ENCODE measurements around the gene TUBGCP5.
"Not testable (repeated sequence)": the region's sequence is repeated elsewhere in the genome, so short reads cannot be mapped to it uniquely, and the experiment has no call there.

Gene TUBGCP5

DNA sequence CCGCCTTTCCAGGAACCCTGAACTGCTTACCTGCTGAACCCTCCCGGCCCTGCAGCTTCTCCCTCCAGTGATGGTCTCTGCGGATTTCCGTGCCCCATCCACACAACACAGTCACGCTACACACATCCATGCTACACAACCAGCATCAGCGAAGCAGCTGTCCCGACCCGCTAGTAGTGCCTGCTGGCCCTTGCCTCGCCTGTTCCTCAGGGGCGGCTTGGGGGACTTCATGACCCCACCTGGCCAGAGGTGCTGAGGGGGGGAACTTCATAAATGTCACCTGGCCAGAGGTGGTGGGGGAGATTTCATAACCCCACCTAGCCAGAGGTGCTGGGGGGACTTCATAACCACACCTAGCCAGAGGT, 530 bp upstream of the TUBGCP5 start:
- no peak for DNase-seq

DNA sequence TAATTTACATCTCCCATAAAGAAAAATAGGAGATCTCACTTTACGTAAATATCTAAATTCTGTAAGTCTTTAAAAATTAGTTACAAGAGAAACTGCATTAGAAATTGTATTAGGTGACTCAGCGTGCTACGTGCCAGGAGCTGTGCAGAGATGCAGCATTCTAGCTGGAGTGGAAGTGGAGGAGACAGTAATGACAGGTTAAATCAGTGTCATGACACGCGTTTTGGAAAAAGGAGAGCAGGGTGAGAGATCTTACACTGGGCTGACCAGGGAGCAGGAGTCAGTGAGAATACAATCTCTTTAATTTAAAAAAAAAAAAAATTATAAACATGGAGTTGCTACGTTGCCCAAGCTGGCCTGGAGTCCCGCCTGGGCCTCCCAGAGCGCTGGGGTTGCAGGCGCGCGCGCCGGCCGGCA, 635 bp downstream of the TUBGCP5 start:
- DNase-seq = peak; percentile 50

DNA sequence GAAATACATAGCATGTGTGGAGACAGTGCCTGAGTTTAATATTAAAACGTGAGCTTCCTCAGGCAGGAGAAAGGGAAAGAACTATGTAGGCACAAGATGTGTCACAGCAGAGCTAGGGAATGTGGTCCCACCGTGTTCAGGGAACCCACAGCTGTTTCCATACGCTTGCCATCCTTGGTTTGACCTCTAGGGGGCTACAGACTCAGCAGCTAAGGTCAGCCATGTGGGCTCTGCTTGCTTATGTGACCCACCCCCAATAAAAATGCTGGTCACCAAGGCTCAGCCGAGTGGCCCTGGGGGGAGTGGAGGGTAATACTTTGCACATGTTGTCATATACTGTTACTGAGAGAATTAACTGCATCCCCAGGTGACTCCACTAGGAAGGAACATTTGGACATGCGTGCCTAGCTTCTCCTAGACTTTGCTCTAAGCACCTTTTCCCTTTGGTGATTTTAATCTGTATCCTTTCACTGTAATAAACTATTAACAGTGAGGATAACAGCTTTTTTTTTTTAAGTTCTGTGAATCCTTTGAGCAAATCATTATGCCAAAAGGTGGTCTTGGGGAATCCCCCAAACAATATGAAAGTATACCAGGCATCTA, 3.3 kb downstream of the TUBGCP5 start:
- peak; percentile 75 for DNase-seq

DNA sequence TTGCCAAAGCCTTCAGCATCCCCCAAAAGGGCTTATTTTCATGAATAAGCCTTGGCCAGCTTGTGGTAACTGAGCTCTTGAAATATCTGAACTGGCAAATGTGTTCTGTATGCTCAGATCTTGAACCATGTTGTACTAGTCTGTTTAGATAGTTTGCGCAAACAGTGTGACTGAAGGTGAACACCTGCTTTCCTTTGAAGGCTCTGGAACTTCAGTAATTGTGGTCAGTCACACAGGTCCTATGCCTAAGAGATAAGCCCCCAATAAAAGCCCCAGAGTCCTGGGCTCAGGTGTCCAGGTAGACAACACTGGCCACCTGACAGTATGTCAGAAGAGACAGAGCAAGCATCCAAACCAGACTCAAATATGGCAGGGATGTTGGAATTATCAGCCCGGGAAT, 5.4 kb downstream of the TUBGCP5 start:
- no peak for DNase-seq

DNA sequence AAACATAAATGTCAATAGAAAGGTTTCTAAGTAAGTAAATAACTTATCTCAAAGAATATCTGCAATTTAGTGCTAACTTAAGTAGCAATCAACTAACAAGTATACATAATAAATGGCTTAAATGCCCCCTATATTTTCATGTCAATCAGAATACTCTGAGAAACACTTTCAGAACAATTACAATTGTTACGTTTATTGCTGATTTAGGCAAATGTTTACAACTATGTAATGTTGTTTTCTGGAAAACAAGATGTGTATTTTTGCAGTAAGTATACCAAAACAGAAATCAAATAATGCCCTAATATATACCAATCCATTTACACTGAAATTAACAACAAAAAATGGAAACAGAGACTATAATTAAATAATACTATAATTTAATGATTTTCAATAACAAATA, 13.2 kb downstream of the TUBGCP5 start:
- no peak for DNase-seq

DNA sequence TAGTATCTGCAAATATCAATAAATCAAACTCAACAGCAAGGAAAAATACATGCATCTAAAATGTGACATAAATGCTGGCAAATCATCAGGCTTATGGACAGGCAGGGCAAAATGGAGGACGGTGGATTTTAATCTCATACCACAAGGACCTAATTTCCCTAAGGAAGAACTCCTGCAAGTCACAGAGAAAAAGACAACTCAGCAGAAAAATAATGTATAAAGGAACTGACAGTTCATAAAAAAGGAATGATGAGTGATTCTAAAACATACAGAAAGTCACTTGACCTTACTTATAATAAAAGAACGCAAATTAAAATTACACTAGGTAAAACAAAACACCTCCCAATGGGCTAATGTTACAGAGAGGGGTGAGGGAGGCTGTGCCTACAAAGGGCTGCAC, 17.2 kb downstream of the TUBGCP5 start:
- no peak for DNase-seq

DNA sequence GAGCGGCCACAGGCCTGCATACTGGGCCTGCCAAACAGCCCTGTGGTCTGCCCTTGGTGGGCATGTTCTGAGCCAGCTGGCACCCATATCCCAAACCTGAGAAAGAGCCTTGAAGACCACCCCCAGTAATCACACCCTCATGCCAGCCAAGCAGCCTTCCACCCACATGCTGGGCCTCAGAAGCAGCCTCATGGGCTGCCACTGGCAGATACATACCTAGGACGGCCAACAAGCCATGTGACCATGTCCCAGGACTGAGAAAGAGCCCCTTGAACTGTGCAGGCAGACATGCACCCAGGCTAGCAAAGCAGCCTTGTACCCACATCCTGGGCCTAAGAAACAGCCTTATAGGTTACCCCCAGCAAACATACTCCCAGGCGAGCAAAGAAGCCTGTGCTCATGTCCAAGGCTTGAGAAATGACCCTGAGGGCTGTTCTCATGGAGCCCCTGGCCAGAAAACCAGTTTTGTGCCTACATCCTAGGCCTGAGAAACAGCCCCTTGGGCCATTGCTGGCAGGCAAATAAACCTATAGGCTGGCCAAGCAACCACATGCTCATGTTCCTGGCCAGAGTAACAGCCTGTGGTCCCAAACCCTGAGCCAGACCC, 24.9 kb downstream of the TUBGCP5 start:
- DNase-seq = no peak

DNA sequence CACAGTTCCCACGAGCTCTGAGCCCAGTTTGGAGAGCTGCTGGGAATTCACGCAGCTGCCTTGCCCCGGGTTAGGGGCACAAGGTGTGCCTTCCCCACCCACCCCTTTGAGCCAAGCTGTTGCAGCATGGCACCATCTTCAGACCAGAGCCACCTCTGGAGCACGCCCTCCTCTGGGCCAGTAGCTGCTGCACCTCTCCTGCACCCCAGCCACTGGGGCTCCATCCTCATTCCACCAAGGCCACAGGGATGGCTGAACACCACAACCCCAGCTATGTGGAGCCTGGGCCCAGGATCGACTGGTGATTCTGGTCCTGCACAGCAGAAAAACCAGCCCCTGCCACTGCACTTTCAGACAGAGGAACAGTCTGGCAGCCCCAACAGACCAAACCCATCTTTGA, 25.7 kb downstream of the TUBGCP5 start:
- DNase-seq = no peak

DNA sequence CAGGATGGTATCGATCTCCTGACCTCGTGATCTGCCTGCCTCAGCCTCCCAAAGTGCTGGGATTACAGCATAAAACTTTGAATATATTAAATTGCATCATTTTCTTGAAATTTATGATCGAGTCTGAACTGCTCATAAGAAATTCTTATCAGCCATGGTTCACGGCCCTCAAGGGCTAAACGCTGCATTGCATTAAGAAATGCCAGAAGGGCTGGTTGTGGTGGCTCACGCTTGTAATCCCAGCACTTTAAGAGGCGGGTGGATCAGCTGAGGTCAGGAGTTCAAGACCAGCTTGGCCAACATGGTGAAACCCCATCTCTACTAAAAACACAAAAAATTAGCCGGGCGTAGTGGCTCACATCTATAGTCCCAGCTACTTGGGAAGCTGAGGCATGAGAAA, 26.8 kb downstream of the TUBGCP5 start:
- not testable (repeated sequence) for DNase-seq

DNA sequence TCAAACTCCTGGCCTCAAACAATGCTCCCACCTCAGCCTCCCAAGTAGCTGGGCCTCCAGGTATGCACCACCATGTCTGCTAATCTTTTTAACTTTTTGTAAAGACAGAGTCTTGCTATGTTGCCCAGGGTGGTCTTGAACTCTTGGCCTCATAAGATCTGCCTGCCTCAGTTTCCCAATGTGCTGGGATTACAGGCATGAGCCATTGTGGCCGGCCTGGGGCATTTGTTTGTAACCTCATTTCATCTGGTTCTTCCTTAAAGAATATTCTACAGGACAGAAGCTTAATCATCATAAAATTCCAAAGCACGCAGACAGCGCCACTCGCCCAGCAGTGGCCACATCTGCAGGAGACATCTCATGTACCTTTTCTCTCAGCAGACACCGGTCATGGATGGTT, 35.6 kb downstream of the TUBGCP5 start:
- no peak for DNase-seq

DNA sequence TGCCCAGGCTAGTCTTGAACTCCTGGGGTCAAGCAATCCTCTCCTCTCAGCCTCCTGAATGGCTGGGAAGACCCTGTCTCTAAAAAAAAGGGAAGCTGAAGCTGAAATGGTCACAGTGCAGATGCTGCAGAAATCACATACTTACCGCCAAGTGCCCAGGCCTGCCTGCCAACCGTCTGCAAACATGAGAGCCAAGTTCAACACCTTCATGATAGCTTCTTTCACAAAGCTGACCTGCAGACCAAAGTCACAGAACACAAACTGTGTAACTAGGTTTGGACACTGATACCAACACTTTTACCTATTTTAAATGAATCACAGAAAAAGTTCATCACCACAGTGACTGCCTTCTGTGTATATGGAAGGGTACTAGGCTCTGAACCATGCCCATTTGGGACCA, 36.4 kb downstream of the TUBGCP5 start:
- no peak for DNase-seq

DNA sequence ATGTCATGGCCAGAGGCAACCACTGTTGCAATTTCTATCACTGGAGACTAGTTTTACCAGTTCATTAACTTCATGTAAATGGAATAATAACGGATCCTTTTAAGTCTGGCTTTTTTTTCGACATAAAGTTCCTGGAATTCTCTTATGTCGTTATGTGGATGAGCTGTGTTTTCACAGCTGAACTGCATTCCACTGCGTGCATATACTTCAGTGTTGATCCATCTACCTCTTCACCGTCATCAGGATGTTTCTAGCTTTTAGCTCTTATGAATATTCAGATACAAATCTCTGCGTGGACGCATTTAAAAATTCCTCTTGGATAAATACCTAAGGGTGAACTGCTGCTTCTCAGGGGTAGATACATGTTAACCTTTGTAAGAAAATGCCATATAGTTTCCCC, 43.6 kb downstream of the TUBGCP5 start:
- DNase-seq = no peak

DNA sequence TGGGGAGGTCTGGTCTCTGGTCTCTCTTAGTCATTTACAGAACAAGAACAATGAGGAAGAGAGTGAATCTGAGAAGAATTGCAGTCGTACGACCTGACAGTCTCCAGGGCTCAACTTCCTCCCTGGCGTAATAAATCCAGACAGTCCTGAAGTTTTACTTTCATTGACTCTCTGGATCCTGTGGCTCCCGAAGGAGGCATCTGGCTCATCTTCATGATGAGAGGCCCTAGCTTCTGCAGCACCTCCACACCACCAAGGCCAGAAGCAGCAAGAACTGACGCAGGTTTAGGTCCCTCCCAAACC, 47.4 kb downstream of the TUBGCP5 start:
- DNase-seq = no peak

DNA sequence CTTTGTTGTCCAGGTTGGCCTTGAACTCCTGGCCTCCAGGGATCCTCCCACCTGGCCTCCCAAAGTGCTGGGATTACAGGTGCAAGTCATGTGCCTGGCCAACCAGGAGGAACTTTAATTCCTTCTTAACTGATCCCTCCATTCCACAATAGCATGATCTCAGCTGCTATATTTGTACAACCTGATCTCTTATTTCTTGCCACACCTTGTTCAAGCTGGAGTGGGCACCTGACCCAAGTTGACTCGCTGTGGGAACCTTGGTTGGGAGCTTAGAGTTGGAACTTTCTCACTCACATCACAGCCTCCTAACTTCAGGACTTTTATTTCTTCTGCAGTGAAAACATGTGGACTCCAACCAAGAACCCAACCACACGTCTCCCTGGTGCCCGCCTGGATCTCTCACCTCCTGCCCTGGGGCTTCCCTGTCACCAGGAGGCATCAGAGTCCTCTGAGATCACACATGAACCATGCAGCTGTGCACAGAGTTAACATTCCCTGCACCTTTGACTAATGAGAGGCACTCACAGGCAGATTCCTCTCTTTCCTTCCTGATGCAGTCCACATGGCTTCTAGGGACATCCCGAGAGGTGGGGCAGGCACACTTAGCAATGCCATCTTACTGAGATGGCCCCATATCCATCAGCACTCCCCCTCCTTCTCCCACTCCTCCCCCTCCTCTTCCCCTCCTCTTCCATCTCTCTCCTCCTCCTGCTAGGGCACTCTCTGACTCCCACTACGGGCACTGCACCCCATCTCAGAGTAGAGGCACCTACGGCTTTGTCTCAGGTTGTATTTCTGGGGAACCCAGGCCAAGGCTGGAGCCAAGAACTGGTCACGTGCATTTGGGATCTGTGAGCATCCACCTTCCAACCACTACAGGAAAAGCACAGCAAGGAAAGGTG, 49.5 kb downstream of the TUBGCP5 start:
- no peak for DNase-seq

DNA sequence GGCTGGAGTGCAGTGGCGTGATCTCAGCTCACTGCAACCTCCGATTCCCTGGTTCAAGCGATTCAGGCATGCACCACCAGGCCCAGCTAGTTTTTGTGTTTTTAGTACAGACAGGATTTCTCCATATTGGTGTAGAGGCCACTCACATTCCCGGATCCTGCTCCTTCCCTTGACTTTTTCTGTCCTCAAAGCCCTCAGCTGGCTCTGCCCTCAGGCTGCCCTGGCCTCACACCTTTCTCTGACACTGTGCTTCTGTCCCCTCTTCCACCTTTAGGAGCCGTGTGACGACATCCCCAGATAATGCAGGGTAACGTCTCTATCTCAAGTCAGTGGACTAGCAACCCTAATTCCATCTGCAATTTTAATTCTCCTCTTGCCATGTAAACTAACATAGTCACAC, 50.6 kb downstream of the TUBGCP5 start:
- DNase-seq = no peak

DNA sequence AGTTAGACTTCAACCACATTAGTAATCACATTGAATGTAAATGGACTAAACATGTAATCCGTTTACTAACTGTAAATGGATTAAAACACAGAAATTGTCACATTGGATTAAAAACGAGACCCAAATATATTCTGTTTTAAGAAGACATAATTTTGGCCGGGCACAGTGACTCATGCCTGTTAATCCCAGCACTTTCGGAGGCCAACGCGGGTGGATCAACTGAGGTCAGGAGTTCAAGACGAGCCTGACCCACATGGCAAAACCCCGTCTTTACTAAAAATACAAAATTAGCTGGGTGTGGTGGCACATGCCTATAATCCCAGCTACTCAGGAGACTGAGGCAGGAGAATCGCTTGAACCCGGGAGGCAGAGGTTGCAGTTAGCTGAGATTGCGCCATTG, 57.4 kb downstream of the TUBGCP5 start:
- not testable (repeated sequence) for DNase-seq

DNA sequence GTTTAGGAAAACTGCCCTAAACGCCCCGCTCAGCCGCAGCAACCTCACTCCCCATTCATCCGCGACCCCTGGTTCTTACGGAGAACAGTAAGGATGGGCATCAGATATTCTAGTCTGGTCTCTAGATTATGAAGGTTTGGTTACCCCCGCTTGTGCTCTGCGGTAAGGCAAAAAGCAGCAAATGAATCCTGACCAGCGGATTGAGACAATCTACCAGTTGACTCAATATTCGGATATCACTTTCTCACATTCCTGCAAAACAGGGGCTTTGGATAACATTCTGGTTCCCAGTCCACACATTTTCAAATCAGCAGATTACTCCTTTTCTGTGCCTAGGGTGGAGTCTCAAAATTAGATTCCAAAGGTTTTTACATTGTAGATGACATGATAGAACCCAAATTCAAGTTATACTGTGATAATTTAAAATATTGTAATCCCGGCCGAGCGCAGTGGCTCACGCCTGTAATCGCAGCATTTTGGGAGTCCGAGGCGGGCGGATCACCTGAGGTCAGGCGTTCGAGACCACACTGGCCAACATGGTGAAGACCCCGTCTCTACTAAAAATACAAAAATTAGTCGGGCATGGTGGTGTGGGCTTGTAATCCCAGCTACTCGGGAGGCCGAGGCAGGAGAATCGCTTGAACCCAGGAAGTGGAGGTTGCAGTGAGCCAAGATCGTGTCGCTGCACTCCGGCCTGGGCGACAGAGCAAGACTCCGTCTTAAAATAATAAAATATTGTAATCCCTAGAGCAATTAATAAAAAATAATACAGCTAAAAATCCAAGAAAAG, 58.1 kb downstream of the TUBGCP5 start:
- no peak for DNase-seq

DNA sequence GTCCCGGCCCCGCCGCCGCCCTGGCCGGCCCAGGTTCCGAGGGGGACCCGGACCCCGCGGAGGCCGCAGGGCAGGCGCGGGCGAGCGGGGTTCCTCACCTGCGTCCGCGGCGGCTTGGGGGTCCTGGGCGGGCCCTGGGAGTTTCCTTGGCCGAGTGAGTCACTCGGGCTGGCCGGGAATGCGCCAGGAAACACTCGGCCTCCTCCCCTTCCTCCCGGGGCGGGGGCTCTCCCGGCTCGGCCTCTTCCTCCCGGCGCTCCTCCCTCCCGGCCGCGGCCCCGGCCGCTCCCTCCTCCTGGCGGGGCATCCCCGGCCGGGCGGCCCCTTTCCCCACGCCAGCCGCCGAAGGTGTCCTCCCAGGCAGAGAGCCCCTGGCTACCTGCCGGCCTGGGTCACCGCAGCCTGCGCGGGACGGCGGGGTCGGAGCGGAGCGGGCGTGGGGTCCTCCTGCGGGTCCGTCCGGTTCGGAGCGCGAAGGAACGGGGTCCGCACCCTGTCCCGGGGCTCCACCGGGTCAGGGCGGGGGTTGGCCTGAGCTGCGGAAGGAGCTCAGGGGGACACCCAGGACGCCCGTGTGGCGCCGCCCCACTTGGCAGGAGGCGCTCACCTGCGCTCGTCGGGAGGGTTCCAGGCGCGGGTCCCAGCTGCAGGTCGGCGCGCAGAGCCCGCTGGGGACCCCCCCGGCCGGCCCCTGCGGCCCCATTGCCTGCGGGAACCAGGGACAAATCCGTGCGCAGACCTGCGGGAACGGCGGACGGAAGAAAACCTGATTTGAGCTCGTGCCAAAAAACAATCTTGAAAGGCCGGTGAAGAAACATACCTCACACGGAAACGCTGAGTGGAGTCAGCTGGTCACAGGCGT, 58.9 kb downstream of the TUBGCP5 start, which contains the start of gene CYFIP1:
Gene CYFIP1, minus strand, starts transcription at position 180 of the 862 bp plus-strand sequence. CDS start 33,083 bp downstream, outside the sequence.
- DNase-seq = peak; percentile 48

DNA sequence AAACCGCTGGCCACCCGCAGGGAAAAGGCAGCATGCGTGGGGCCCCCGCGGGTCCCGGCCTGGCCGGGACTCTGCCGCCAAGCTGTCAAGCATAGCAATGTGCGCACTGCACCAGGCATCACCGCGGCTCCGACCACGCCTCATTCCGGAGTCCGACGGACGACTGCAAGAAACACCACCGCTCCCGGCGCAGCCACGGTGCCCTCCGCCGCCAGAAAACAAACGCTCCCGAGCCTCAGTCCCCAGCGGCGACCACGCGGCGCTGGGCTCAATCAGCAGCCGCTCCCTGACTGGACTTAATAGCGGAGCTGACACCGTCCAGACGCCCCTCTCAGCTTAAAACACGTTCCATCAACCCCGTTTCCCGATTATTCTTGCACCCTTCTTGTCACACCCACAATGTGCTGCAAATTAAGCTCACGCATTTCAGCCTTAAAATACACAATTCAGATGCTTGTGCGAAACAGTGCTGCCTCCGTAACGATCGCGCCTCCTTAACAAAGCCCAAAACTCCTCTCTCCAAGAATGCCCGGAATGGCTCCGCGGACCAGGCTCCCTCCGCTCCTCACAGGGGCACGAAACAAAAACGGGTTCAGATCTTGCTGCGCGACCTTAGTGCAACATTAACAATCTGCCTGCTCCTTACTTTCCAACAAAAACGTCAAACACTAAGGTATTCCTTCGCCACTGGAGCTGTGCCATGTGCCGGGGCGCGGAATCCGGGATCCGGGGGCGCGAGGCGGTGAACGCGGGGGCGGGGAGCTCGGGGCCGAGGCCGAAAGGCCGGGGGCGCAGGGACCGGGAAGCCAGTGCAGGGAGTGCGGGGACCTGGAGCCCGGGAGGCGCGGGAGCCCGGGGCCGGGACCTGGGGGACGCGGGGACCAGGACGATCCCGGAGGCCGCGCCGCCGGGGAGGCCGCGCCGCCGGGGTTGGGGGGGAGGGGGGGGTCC, 59.9 kb downstream of the TUBGCP5 start:
- peak; percentile 60 for DNase-seq

DNA sequence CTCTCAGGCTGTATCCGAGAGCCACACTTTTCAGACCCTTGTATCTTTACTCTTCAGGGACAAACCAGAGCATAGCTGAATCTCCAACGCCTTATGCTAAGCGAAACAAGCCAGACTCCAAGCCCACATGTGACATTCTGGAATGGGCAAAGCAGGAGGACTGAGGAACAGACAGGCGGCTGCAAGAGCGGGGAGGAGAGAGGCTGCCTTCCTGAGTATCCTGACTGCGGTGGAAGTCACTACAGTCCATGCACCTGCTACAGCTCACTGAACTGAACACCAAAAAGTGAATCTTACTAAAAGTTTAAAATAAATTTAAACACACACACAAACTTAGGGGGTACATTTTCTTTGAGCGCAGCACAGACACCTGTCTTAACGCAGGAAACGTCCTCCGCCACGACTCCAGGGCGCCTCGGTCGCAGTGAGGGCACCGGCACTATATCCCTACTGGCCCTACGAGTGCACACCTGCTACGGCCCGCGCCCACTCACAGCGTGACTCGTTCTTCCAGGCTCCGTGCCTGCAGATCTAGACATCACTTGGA, 60.6 kb downstream of the TUBGCP5 start:
- peak; percentile 52 for DNase-seq

DNA sequence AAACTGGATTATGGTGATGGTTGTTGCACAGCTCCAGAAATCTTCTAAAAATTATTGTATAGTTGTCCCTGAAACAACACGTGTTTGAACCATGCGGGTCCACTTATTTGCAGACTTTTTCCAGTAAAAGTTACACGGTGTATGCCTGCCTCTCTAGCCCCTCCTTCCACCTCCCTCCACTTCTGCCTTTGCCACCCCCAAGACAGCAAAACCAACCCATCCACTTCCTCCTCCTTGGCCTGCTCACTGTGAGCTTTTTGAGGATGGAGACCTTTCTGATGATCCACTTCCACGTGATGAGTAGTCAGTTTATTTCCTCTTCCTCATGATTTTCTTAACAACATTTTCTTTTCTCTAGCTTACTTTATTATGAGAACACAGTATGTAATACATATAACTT, 64.6 kb downstream of the TUBGCP5 start:
- DNase-seq = peak; percentile 1

Data from OCI-M1 (cell line).